K562 (cell line): ENCODE data around the gene ZNRF1. TPM values are rescaled to one million over a fixed set of nuclear protein-coding genes. Genes with fewer than 3 reads are reported as not detected.

Source experiments
- ESRRA ChIP-seq: fragments of 450-650 bp; IDR thresholded peaks from 2 replicates; pipeline ENCODE4 v1.6.1; 2014; ENCODE audit warnings: low read depth, mild to moderate bottlenecking, moderate library complexity, borderline replicate concordance
- HDAC1 ChIP-seq, 2 experiments: fragments of 450-650 bp; IDR thresholded peaks; 2 replicates each; pipeline ENCODE4 v1.6.1; 2016 to 2017; ENCODE audit warnings: inconsistent platforms in 1 of 2, mild to moderate bottlenecking in 1 of 2, moderate library complexity in 1 of 2
- JUNB ChIP-seq: fragments of 450-650 bp; formaldehyde crosslinking; conservative IDR thresholded peaks from 2 replicates; pipeline ENCODE4 v1.4.0; 2020; ENCODE audit warnings: mild to moderate bottlenecking
- KLF1 ChIP-seq: fragments of 450-650 bp; IDR thresholded peaks from 2 replicates; pipeline ENCODE4 v1.6.1; 2016; ENCODE audit warnings: missing genetic modification characterization, missing compliant biosample characterization
- MCM2 ChIP-seq: fragments of 450-650 bp; IDR thresholded peaks from 2 replicates; pipeline ENCODE4 v1.6.1; 2017; ENCODE audit warnings: low read depth, mild to moderate bottlenecking
- NRF1 ChIP-seq, 2 experiments: fragments of 450-650 bp; IDR thresholded peaks in 1 of 2; conservative IDR thresholded peaks in 1 of 2; 2 replicates each; pipeline ENCODE4 v1.6.1; 2014; ENCODE audit warnings: mild to moderate bottlenecking in 2 of 2
- TFAP4 ChIP-seq: sonication (generic); formaldehyde crosslinking; IDR thresholded peaks from 2 replicates; pipeline ENCODE4 v1.8.0; 2022; ENCODE audit warnings: missing genetic modification reagents, mild to moderate bottlenecking, moderate library complexity, borderline replicate concordance
- THAP12 ChIP-seq: fragments of 250-450 bp; sonication (Bioruptor Pico); IDR thresholded peaks from 2 replicates; pipeline ENCODE4 v1.9.0; 2021; ENCODE audit warnings: mild to moderate bottlenecking, inconsistent platforms
- THRAP3 ChIP-seq: fragments of 450-650 bp; IDR thresholded peaks from 2 replicates; pipeline ENCODE4 v1.6.1; 2016; ENCODE audit warnings: mild to moderate bottlenecking, inconsistent platforms, borderline replicate concordance
- ZNF146 ChIP-seq: IDR thresholded peaks from one replicate; pipeline ENCODE4 v1.6.1; 2018; ENCODE audit warnings: missing compliant biosample characterization; ENCODE audit not compliant: unreplicated experiment
- ZNF184 ChIP-seq: sonication (generic); formaldehyde crosslinking; IDR thresholded peaks from 2 replicates; pipeline ENCODE4 v1.5.0; 2020; ENCODE audit warnings: missing genetic modification reagents
- ZNF584 ChIP-seq: fragments of 200-800 bp; sonication (Bioruptor generic); IDR thresholded peaks from 2 replicates; pipeline ENCODE4 v1.6.1; 2016; ENCODE audit warnings: low read depth, mild to moderate bottlenecking, missing genetic modification characterization, missing compliant biosample characterization
- ZNF717 ChIP-seq: fragments of 250-450 bp; sonication (Bioruptor Pico); IDR thresholded peaks from 2 replicates; pipeline ENCODE4 v1.5.0; 2021
- polyA plus RNA-seq, 8 experiments: library from polyadenylated mRNA; depleted of rRNA in 4 of 8; stranded (reverse) in 5 of 8; unstranded in 3 of 8; fragments of >200 nt; fragmentation: Nextera tagmentation in 2 of 8; fragmentation: Illumina TruSeq in 1 of 8; extraction: Ambion mirVana in 2 of 8; extraction: Trizol in 1 of 8; gene quantifications; 2 replicates each; pipeline versions ENCODE4 v1.2.1 to v1.2.3, GENCODE V29; 2011 to 2014; ENCODE audit warnings: inconsistent platforms in 1 of 8, missing spikeins in 1 of 8
- total RNA-seq, 7 experiments: library from RNA; depleted of rRNA in 6 of 7; stranded (reverse); fragments of >200 nt in 6 of 7; fragmentation: Illumina TruSeq in 2 of 7; extraction: Trizol in 2 of 7; gene quantifications; 2 replicates each; pipeline versions ENCODE4 v1.2.1 to v1.2.3, GENCODE V29; 2011 to 2021; ENCODE audit warnings: low replicate concordance in 1 of 7
- TF ChIP-seq, protein P1 (sequence below): sonication (generic); formaldehyde crosslinking; IDR thresholded peaks from 2 replicates; pipeline ENCODE4 v1.8.1; 2022; ENCODE audit warnings: missing genetic modification reagents
- TF ChIP-seq, protein P2 (sequence below), 2 experiments: fragments of 450-650 bp; formaldehyde crosslinking in 1 of 2; IDR thresholded peaks; 2 replicates each; pipeline versions ENCODE4 v1.4.0 to v1.6.1; 2014 to 2020; ENCODE audit warnings: mild to moderate bottlenecking in 2 of 2, borderline replicate concordance in 1 of 2, low read depth in 1 of 2

ZNRF1 gene
- total and polyA plus RNA-seq, 9 of the 15 experiments (the other 6 are each of a cell fraction or from before 2014, with no cell fraction given) = 9.5 to 37.7 (median 20.0) TPM

DNA sequence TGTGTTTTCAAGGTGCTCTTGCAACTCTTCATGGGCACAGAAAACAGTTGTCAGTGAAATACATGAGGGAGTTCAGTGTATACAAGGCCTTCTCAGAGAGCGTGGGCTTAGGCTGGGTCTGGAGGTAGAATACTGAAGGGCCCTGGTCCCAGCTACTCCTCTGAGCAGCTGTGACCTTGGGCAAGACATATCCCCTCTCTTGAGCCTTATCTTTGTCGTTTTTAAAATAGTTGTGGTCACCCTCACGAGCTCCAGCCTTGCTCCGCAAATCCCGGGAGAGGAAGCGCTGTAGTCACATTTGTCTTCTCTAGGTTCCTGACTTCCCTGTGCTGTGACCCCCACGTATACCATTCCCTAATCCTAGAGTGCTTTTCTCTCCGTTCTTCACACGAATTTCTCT, 3.6 kb downstream of the ZNRF1 start (continued):
- no peak for TF ChIP-seq ZNF584 (CRISPR knock-in tag)
- no peak for TF ChIP-seq KLF1 (tag)
- TF ChIP-seq JUNB (CRISPR knock-in tag) = no peak
- peak; percentile 96 for TF ChIP-seq ESRRA
- no peak for TF ChIP-seq THAP12 (CRISPR knock-in tag)
- no peak for TF ChIP-seq ZNF184 (CRISPR knock-in tag)
- TF ChIP-seq ZNF717 (CRISPR knock-in tag) = no peak
- TF ChIP-seq, protein P1, sequence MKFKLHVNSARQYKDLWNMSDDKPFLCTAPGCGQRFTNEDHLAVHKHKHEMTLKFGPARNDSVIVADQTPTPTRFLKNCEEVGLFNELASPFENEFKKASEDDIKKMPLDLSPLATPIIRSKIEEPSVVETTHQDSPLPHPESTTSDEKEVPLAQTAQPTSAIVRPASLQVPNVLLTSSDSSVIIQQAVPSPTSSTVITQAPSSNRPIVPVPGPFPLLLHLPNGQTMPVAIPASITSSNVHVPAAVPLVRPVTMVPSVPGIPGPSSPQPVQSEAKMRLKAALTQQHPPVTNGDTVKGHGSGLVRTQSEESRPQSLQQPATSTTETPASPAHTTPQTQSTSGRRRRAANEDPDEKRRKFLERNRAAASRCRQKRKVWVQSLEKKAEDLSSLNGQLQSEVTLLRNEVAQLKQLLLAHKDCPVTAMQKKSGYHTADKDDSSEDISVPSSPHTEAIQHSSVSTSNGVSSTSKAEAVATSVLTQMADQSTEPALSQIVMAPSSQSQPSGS (CRISPR knock-in tag) = no peak
- no peak for TF ChIP-seq THRAP3
- no peak for TF ChIP-seq MCM2
- peak in 1 of 2 experiments; percentile 21; a peak in 1 of 4 replicates for TF ChIP-seq NRF1 (conservative IDR thresholded peaks at IDR 0.05 in 1 of 2, IDR thresholded peaks at IDR 0.05 in 1 of 2)
- TF ChIP-seq, protein P2, sequence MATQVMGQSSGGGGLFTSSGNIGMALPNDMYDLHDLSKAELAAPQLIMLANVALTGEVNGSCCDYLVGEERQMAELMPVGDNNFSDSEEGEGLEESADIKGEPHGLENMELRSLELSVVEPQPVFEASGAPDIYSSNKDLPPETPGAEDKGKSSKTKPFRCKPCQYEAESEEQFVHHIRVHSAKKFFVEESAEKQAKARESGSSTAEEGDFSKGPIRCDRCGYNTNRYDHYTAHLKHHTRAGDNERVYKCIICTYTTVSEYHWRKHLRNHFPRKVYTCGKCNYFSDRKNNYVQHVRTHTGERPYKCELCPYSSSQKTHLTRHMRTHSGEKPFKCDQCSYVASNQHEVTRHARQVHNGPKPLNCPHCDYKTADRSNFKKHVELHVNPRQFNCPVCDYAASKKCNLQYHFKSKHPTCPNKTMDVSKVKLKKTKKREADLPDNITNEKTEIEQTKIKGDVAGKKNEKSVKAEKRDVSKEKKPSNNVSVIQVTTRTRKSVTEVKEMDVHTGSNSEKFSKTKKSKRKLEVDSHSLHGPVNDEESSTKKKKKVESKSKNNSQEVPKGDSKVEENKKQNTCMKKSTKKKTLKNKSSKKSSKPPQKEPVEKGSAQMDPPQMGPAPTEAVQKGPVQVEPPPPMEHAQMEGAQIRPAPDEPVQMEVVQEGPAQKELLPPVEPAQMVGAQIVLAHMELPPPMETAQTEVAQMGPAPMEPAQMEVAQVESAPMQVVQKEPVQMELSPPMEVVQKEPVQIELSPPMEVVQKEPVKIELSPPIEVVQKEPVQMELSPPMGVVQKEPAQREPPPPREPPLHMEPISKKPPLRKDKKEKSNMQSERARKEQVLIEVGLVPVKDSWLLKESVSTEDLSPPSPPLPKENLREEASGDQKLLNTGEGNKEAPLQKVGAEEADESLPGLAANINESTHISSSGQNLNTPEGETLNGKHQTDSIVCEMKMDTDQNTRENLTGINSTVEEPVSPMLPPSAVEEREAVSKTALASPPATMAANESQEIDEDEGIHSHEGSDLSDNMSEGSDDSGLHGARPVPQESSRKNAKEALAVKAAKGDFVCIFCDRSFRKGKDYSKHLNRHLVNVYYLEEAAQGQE (IDR thresholded peaks at IDR 0.05; ENCODE audit: borderline replicate concordance) = no peak
- TF ChIP-seq, protein P2 (CRISPR knock-in tag; IDR thresholded peaks at IDR 0.05; ENCODE audit: low read depth) = no peak
- TF ChIP-seq TFAP4 = peak; percentile 38; the same call in 1 of the 2 replicates
- 0 out of 4 replicates have a peak, but pooled peaks of 1 of the 2 experiments have one; percentile 28 for TF ChIP-seq HDAC1 (IDR thresholded peaks at IDR 0.05)
- no peak for TF ChIP-seq ZNF146
